Activated CD4-positive, alpha-beta T cell treated with anti-CD3 and anti-CD28 coated beads, Interleukin-2, amount 50 U/mL, for 24 hours (primary cell): ENCODE data around the gene GLRX3.
A peak's percentile ranks its signal among the peaks of the same experiment; 100 is the strongest.
"Not testable (repeated sequence)": the region's sequence is repeated elsewhere in the genome, so short reads cannot be mapped to it uniquely, and the experiment has no call there.

Experiments used
- DNase-seq, 2 donors: peaks; one replicate each; pipeline ENCODE4 v3.0.0-alpha.2; 2020; ENCODE audit warnings: low read depth in 1 of 2, low spot score in 1 of 2

GLRX3 gene

GRCh38 chr10:130188195-130189175, 52.3 kb downstream of the GLRX3 start:
- DNase-seq: no peak

- DNase-seq: no peak
Measured at GRCh38 chr10:130189608-130190054, 53.4 kb downstream of the GLRX3 start.

DNA sequence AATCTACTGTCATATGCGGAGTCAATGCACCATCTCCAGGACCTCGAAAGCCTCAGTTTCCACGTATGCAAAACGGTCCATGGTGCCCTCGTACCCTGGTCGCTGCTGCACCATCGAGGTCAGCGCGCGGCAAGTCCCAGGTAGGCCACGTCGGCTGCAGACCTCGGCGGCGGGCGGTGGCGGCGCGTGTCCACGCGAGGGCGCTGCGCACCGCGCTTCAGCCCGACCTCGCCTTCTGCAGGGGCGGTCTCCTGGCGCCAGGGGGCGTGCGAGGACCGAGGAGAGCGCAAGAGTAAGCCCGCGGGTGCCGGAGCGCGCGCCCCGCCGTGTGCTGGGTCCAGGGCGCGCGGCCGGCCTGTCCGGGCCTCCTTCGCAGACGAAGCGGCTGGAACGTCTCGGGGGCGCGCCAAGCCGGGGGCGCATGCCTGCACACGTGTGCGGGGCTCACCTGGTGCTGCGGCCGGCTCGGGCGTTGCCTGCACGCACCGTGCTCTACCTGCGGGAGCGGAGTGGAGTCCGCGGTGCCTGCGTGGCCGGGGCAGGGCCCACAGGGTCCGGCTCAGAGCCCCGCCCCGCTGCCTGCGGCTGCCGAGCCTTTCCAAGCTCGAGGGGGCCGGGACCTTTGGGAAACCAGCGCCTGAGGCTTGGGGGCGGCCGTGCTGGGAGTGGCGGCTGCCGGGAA, 54.0 kb downstream of the GLRX3 start:
- DNase-seq: peak; percentile 82 to 86

DNA sequence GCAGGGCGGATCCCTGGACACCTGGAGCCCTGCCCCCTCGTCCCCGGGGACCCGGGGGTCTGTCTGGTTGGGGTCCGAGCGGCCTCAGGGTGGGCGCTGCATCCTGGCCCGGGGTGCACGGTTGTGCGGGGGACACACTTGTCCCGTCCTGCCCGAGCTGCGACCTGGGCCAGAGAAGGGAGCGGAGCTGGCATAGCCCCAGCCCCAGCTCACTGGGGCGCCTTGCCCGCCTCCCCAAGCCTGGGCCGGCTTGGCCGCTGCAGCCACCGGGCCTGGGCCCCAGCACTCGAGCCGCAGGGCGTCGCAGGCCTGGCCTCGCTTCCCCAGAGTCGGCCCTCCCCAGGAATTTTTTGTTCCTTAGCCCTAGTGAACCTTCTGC, 54.5 kb downstream of the GLRX3 start:
- no peak for DNase-seq

- DNase-seq: no peak
Measured at GRCh38 chr10:130191380-130191779, 55.2 kb downstream of the GLRX3 start.

DNA sequence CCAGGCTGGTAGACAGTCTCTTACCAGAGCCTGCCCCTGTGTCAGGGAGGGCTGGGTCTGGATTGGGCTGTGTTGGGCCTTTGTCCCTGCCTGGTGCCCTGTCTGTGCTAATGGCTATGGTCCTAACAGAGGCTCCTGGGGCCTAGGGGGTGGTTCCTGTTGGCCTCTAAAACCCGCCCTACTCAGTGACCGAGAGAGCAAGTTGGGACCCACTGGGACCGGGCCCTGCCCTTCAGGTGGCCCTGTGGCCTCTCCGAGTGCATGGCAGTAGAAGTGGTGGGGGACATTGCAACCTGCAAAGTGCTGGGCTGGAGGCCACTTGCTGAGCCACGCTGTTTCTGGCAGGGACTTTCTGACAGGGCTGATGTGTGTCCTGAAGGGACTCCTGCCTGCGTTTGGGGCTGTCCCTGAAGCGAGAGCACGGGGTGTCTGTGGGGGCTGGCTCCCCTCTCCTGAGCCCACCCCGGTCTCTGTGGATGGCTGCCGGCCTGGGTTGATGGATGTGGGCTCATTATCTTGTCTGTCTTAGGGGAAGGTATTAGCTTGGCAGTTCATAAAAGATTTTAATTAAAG, 56.2 kb downstream of the GLRX3 start:
- DNase-seq: no peak

- no peak for DNase-seq
Measured at GRCh38 chr10:130193033-130193432, 56.8 kb downstream of the GLRX3 start.

- no peak for DNase-seq
Measured at GRCh38 chr10:130193493-130194193, 57.5 kb downstream of the GLRX3 start.

DNA sequence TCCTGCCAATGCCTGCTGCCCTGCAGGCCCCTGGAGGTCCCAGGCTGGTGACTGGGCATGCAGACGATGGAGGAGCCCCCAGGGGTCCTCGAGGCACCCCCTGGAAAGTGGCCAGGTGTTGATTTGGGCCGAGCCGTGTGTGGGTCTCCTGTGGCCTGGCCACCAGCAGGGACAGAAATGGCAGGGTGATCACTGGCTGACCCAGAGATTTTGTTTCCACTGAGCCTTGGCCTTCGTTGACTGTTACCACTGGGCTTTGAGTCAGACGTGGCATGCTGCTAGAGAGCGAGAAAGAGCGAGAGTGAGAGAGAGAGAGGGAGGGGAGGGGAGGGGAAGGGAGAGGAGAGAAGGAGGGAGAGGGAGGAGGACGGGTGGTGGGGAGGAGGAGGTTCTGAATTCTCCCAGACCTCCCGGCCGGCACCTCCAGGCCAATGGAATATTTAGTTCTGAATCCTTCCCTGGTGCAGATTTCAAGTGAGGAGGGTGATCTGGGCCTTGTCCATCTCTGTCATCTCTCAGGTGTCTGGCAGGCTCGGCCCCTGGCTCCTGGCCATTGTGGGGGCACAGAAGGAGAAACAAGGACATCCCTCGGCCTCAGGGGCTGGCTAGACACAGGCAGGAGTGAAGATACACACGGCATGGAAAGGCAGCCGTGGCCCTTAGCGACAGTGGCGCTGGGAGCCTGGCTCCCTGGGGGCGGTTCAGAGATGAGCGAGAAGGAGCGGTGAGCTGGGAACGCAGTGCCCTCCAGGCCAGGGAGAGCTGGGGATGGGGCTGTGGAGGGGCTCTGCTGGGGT, 58.2 kb downstream of the GLRX3 start:
- no peak for DNase-seq

DNA sequence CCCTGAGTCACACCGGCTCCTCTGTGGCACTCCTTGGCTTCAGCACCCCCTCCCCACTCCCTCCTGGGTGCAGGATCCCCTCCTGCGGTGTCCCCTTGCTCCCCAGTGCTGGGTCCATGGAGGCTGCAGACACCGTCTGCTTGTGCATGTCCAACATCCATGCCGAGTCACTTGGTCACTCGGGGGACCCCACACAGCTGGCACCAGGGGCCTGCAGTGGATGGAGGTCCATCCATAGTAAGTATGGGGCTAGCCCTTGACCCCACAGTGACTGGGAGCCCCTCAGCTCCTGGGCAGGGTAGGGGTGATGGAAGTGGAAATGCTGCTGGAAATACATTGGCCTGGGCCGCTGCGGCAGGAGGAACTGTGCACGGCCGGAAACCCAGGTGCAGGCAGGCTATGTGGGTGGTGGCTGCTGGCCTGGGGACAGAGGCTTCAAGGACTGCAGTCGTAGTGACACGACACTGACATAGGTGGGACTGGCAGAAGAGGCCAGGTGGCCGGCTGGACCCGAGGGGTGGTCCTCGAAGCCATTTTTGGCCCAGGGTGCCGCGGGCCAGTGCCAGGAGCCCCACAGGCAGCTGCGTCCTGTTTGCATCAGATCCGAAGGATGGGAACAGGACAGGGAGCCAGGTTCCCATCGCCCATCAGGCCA, 58.9 kb downstream of the GLRX3 start:
- DNase-seq: no peak

GRCh38 chr10:130195746-130196294, 59.6 kb downstream of the GLRX3 start:
- no peak for DNase-seq

GRCh38 chr10:130196511-130197487, 60.6 kb downstream of the GLRX3 start:
- no peak for DNase-seq

GRCh38 chr10:130198651-130199050, 62.5 kb downstream of the GLRX3 start:
- no peak for DNase-seq

GRCh38 chr10:130200179-130201042, 64.2 kb downstream of the GLRX3 start:
- no peak for DNase-seq

GRCh38 chr10:130201043-130201380, 64.8 kb downstream of the GLRX3 start:
- no peak for DNase-seq

DNA sequence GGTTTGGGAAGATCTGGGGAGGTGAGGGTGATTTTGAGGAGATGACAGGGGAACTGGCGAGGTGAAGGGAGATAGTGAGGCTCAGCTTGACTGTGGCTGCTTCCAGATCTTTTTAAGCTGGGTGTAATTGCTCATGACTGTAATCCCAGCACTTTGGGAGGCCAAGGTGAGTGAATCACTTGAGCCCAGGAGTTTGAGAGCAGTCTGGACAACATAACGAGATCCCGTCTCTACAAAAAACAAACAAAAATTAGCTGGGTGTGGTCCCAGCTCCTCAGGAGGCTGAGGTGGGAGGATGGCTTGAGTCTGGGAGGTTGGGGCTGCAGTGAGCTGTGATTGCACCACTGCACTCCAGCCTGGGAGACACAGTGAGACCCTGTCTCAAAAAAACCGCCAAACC, 66.0 kb downstream of the GLRX3 start:
- not testable (repeated sequence) for DNase-seq

- DNase-seq: no peak
Measured at GRCh38 chr10:130202984-130203621, 66.9 kb downstream of the GLRX3 start.
